BLaER1 treated with 17β-estradiol and CSF1 and Interleukin-3, amounts not matched to agents 10 nM and 100 nM (cell line): ENCODE data around the gene RFX8.

Experiments used
- H3K27ac ChIP-seq, 11 experiments: shearing (Covaris generic); formaldehyde crosslinking; 2 replicates each; pipeline ENCODE4 v1.8.1; 2022
- H3K27me3 ChIP-seq, 11 experiments: shearing (Covaris generic); formaldehyde crosslinking; 2 replicates each; pipeline ENCODE4 v1.8.1; 2022
- H3K36me3 ChIP-seq, 11 experiments: shearing (Covaris generic); formaldehyde crosslinking; 2 replicates each; pipeline ENCODE4 v1.8.1; 2022
- H3K4me1 ChIP-seq, 10 experiments: shearing (Covaris generic); formaldehyde crosslinking; 2 replicates each; pipeline ENCODE4 v1.8.1; 2022
- H3K4me2 ChIP-seq, 11 experiments: shearing (Covaris generic); formaldehyde crosslinking; 2 replicates each; pipeline ENCODE4 v1.8.1; 2022
- H3K4me3 ChIP-seq, 10 experiments: shearing (Covaris generic); formaldehyde crosslinking; 2 replicates each; pipeline ENCODE4 v1.8.1; 2022
- H3K9ac ChIP-seq, 11 experiments: shearing (Covaris generic); formaldehyde crosslinking; 2 replicates each; pipeline ENCODE4 v1.8.1; 2022
- H3K9me3 ChIP-seq, 11 experiments: shearing (Covaris generic); formaldehyde crosslinking; replicated peaks in 1 of 11; 2 replicates each; pipeline ENCODE4 v1.8.1; 2022
- H4K20me1 ChIP-seq, 11 experiments: shearing (Covaris generic); formaldehyde crosslinking; 2 replicates each; pipeline ENCODE4 v1.8.1; 2022
- Cebpa-rat ChIP-seq, 11 experiments: shearing (Covaris generic); IDR thresholded peaks; 2 replicates each; pipeline ENCODE4 v1.8.1; 2022

Gene RFX8

GRCh38 chr2:101362316-101362715 is 112.6 kb downstream of the RFX8 start:
- Histone ChIP-seq H3K9me3 (no peaks in the 10 kb centered on the region), H3K27me3 (no peaks in the 10 kb centered on the region), H3K4me3 (no peak overlapping the region), H3K4me1 (peaks cover 0 to 24% (median 11%) of the 10 kb centered on the region in 10 experiments; a peak in 18 of 20 replicates), H3K27ac (peak overlapping the region in 3 of 11 experiments; percentile 20 to 56 (median 52); a peak in 5 of 22 replicates), H3K9ac (no peak overlapping the region), H3K4me2 (peak overlapping the region in 4 of 11 experiments; percentile 72 to 84 (median 76); a peak in 6 of 22 replicates), H4K20me1 (no peaks in the 10 kb centered on the region), H3K36me3 (no peaks in the 10 kb centered on the region)
- TF ChIP-seq Cebpa-rat (IDR thresholded peaks at IDR 0.05) = no peak

DNA sequence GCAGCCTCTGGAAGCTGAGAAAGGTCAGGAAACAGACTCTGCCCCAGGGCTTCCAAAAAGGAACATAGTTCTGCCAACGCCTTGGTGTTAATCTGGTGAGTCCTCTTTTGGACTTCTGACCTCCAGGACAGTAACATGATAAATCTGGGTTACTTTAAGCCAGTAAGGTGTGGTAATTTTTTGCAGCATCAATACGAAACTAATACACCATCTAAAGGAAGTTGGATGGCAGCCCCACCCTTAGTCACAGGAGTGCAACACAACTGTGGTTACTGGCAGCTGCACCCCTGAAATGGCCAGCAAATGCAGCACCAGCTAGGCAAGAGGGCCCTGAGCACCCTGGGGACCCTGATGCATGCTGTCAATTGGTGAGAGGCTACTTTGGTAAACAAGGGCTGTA is 113.4 kb downstream of the RFX8 start:
- Histone ChIP-seq H3K4me2 (peak overlapping the region in 9 of 11 experiments; percentile 13 to 84 (median 67); a peak in 15 of 22 replicates), H3K4me1 (peaks cover 0 to 24% (median 11%) of the 10 kb centered on the region in 10 experiments; a peak in 18 of 20 replicates), H3K36me3 (no peaks in the 10 kb centered on the region), H3K4me3 (no peak overlapping the region), H4K20me1 (no peaks in the 10 kb centered on the region), H3K27ac (peak overlapping the region in 3 of 11 experiments; percentile 23 to 56 (median 52); a peak in 6 of 22 replicates), H3K9ac (no peak overlapping the region), H3K9me3 (no peaks in the 10 kb centered on the region), H3K27me3 (no peaks in the 10 kb centered on the region)
- no peak for TF ChIP-seq Cebpa-rat (IDR thresholded peaks at IDR 0.05)

GRCh38 chr2:101361121-101361520 is 113.8 kb downstream of the RFX8 start:
- no peak overlapping the region for H3K4me3 ChIP-seq
- H4K20me1 ChIP-seq = no peaks in the 10 kb centered on the region
- H3K27ac ChIP-seq = peak overlapping the region in 3 of 11 experiments; percentile 21 to 56 (median 23); a peak in 5 of 22 replicates
- H3K27me3 ChIP-seq = no peaks in the 10 kb centered on the region
- peaks cover 0 to 24% (median 11%) of the 10 kb centered on the region in 10 experiments; a peak in 18 of 20 replicates for H3K4me1 ChIP-seq
- TF ChIP-seq Cebpa-rat (IDR thresholded peaks at IDR 0.05) = no peak
- peak overlapping the region in 9 of 11 experiments; percentile 13 to 84 (median 67); a peak in 15 of 22 replicates for H3K4me2 ChIP-seq
- H3K9ac ChIP-seq = no peak overlapping the region
- H3K9me3 ChIP-seq = no peaks in the 10 kb centered on the region
- no peaks in the 10 kb centered on the region for H3K36me3 ChIP-seq

GRCh38 chr2:101360232-101360631 is 114.7 kb downstream of the RFX8 start:
- no peaks in the 10 kb centered on the region for H3K9me3 ChIP-seq
- no peak overlapping the region for H3K27ac ChIP-seq
- H3K4me2 ChIP-seq = no peak overlapping the region
- no peak for TF ChIP-seq Cebpa-rat (IDR thresholded peaks at IDR 0.05)
- no peaks in the 10 kb centered on the region for H3K27me3 ChIP-seq
- H3K36me3 ChIP-seq = no peaks in the 10 kb centered on the region
- H4K20me1 ChIP-seq = no peaks in the 10 kb centered on the region
- H3K4me1 ChIP-seq = peaks cover 0 to 20% (median 11%) of the 10 kb centered on the region in 10 experiments; a peak in 18 of 20 replicates
- H3K4me3 ChIP-seq = no peak overlapping the region
- H3K9ac ChIP-seq = no peak overlapping the region

DNA sequence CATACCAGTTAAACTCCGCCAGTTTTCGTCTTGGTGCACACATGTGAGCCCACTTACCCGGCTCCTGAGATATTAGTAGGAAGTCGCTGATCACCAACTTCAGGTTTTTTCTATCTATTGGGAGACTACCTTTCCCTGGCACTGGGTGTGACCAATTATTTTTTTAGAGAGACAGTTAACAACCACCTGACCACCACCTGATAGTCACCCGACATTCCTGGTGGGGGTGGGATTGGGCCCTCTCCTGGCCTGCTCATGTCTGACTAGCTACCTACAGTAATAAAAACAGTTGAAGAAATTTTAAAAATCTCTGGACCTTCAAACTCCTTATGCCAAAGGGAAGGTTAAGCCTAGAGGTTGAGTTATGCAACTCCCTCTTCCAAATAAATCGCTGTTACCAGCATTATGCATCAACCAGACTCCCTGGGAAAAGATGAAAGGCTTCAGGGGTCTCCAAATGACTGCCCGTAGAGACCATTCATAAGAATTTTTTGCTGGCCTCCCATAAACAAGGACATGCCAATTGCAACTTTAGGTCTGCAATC is 115.4 kb downstream of the RFX8 start:
- Histone ChIP-seq H4K20me1 (no peaks in the 10 kb centered on the region), H3K9me3 (no peaks in the 10 kb centered on the region), H3K27me3 (no peaks in the 10 kb centered on the region), H3K4me2 (no peak overlapping the region), H3K4me1 (peaks cover 0 to 20% (median 11%) of the 10 kb centered on the region in 10 experiments; a peak in 18 of 20 replicates), H3K27ac (no peak overlapping the region), H3K4me3 (no peak overlapping the region), H3K9ac (no peak overlapping the region), H3K36me3 (no peaks in the 10 kb centered on the region)
- no peak for TF ChIP-seq Cebpa-rat (IDR thresholded peaks at IDR 0.05)

GRCh38 chr2:101357376-101357775 is 117.5 kb downstream of the RFX8 start:
- H4K20me1 ChIP-seq = no peaks in the 10 kb centered on the region
- H3K9me3 ChIP-seq = no peaks in the 10 kb centered on the region
- no peak overlapping the region for H3K4me3 ChIP-seq
- H3K4me2 ChIP-seq = no peak overlapping the region
- no peak for TF ChIP-seq Cebpa-rat (IDR thresholded peaks at IDR 0.05)
- no peak overlapping the region for H3K27ac ChIP-seq
- peaks cover 0 to 17% (median 11%) of the 10 kb centered on the region in 10 experiments; a peak in 18 of 20 replicates for H3K4me1 ChIP-seq
- no peak overlapping the region for H3K9ac ChIP-seq
- H3K36me3 ChIP-seq = no peaks in the 10 kb centered on the region
- no peaks in the 10 kb centered on the region for H3K27me3 ChIP-seq

- peaks cover 0 to 8% (median 6%) of the 10 kb centered on the region in 10 experiments; a peak in 18 of 20 replicates for H3K4me1 ChIP-seq
- no peak overlapping the region for H3K9ac ChIP-seq
- H3K4me2 ChIP-seq = no peak overlapping the region
- H3K36me3 ChIP-seq = no peaks in the 10 kb centered on the region
- H4K20me1 ChIP-seq = no peaks in the 10 kb centered on the region
- no peaks in the 10 kb centered on the region for H3K9me3 ChIP-seq
- no peak overlapping the region for H3K4me3 ChIP-seq
- H3K27ac ChIP-seq = no peak overlapping the region
- no peak for TF ChIP-seq Cebpa-rat (IDR thresholded peaks at IDR 0.05)
- H3K27me3 ChIP-seq = no peaks in the 10 kb centered on the region
Measured at GRCh38 chr2:101356521-101356920, 118.4 kb downstream of the RFX8 start.

- H3K4me2 ChIP-seq = no peak overlapping the region
- no peaks in the 10 kb centered on the region for H4K20me1 ChIP-seq
- H3K27ac ChIP-seq = no peak overlapping the region
- H3K36me3 ChIP-seq = no peaks in the 10 kb centered on the region
- H3K9me3 ChIP-seq = no peaks in the 10 kb centered on the region
- no peak overlapping the region for H3K9ac ChIP-seq
- peaks cover 0 to 7% (median under 1%) of the 10 kb centered on the region in 10 experiments; a peak in 11 of 20 replicates for H3K4me1 ChIP-seq
- no peaks in the 10 kb centered on the region for H3K27me3 ChIP-seq
- TF ChIP-seq Cebpa-rat (IDR thresholded peaks at IDR 0.05) = no peak
- no peak overlapping the region for H3K4me3 ChIP-seq
Measured at GRCh38 chr2:101356055-101356454, 118.9 kb downstream of the RFX8 start.

DNA sequence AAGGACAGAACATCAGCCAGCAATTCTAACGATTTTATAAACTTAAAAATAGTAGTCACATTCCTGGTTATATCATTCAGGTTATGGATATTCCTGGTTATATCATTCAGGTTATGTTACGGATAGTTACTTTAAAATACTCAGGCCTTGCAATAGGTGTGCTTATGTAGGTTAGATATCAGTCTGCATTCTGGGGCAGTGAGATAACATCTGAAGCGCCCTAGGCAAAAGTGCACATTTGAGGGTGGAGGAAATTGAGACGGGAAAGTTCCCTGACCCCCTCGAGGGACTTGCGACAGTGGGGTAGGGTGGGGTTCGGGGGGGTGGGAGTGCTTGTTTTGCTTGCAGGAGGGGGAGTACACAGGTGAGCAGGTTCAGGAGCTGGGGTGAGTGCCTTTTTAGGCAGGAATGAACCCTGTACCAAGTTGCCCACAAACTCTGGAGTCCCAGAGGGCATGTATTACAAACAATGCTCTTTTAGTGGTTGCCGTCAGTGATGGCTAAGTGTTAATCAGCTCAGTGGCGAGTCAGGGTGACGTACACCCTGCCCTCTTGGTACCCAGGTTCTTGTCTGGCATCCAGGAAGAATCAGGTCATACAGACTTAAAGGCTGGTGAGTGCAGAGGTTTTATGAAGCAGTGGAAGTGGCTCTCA is 119.4 kb downstream of the RFX8 start:
- H3K4me1 ChIP-seq = peaks cover 0 to 9% (median 0%) of the 10 kb centered on the region in 10 experiments; a peak in 6 of 20 replicates
- no peaks in the 10 kb centered on the region for H4K20me1 ChIP-seq

More for the DNA sequence above, 119.4 kb downstream of the RFX8 start:
- no peaks in the 10 kb centered on the region for H3K36me3 ChIP-seq
- no peak overlapping the region for H3K27ac ChIP-seq
- no peak overlapping the region for H3K4me3 ChIP-seq
- no peak for TF ChIP-seq Cebpa-rat (IDR thresholded peaks at IDR 0.05)
- no peaks in the 10 kb centered on the region for H3K9me3 ChIP-seq
- no peak overlapping the region for H3K4me2 ChIP-seq
- H3K9ac ChIP-seq = no peak overlapping the region
- no peaks in the 10 kb centered on the region for H3K27me3 ChIP-seq
